Activated CD8-positive, alpha-beta memory T cell treated with anti-CD3 and anti-CD28 coated beads, Interleukin-2, amount 50 U/mL, for 4 hours (primary cell): ENCODE results near the gene TGDS.

Source experiments
- DNase-seq: peaks from one replicate; pipeline ENCODE4 v3.0.0-alpha.2; 2020

Gene TGDS

GRCh38 chr13:94599877-94600276, 3.9 kb upstream of the TGDS start:
- DNase-seq, result no peak

GRCh38 chr13:94598281-94598680, 2.3 kb upstream of the TGDS start:
- no peak for DNase-seq

GRCh38 chr13:94596575-94596971, 621 bp upstream of the TGDS start:
- DNase-seq, result no peak

- DNase-seq, result peak; percentile 26
Measured at GRCh38 chr13:94595001-94595949, 677 bp downstream of the TGDS start.

GRCh38 chr13:94590744-94591143, 5.2 kb downstream of the TGDS start:
- DNase-seq, result no peak

GRCh38 chr13:94588541-94588940, 7.4 kb downstream of the TGDS start:
- DNase-seq, result no peak

GRCh38 chr13:94586371-94586770, 9.6 kb downstream of the TGDS start:
- DNase-seq, result no peak

- DNase-seq, result no peak
Measured at GRCh38 chr13:94585543-94586101, 10.3 kb downstream of the TGDS start.

- no peak for DNase-seq
Measured at GRCh38 chr13:94583926-94584325, 12.0 kb downstream of the TGDS start.

GRCh38 chr13:94579063-94579462, 16.9 kb downstream of the TGDS start:
- no peak for DNase-seq

- no peak for DNase-seq
Measured at GRCh38 chr13:94569615-94570014, 26.3 kb downstream of the TGDS start.

GRCh38 chr13:94568443-94568842, 27.5 kb downstream of the TGDS start:
- DNase-seq, result no peak

GRCh38 chr13:94567581-94567980, 28.4 kb downstream of the TGDS start:
- no peak for DNase-seq

- no peak for DNase-seq
Measured at GRCh38 chr13:94561126-94561525, 34.8 kb downstream of the TGDS start.

GRCh38 chr13:94560116-94560515, 35.8 kb downstream of the TGDS start:
- DNase-seq, result no peak

- DNase-seq, result no peak
Measured at GRCh38 chr13:94559222-94559795, 36.6 kb downstream of the TGDS start.

- no peak for DNase-seq
Measured at GRCh38 chr13:94558716-94559115, 37.2 kb downstream of the TGDS start.

- DNase-seq, result no peak
Measured at GRCh38 chr13:94557684-94558235, 38.2 kb downstream of the TGDS start.

- no peak for DNase-seq
Measured at GRCh38 chr13:94556621-94557020, 39.3 kb downstream of the TGDS start.

- DNase-seq, result no peak
Measured at GRCh38 chr13:94556041-94556440, 39.9 kb downstream of the TGDS start.

GRCh38 chr13:94553766-94554165, 42.2 kb downstream of the TGDS start:
- no peak for DNase-seq

GRCh38 chr13:94552095-94552494, 43.9 kb downstream of the TGDS start:
- no peak for DNase-seq

GRCh38 chr13:94550062-94550738, 45.8 kb downstream of the TGDS start:
- no peak for DNase-seq
